HL-60/S4 (cell line): ENCODE results near the gene CCL27.
"Not testable (repeated sequence)": the region's sequence is repeated elsewhere in the genome, so short reads cannot be mapped to it uniquely, and the experiment has no call there.

Experiments
- in situ Hi-C: fragments of 300-500 bp; cut with MboI; formaldehyde crosslinking; loops from 2 replicates; pipeline ENCODE4 v1.14.3; 2022; ENCODE audit warnings: low sequenced_read_pairs

CCL27 gene

GRCh38 chr9:34651321-34651720 lies 11.1 kb downstream of the CCL27 start:
- in situ Hi-C loops, result no loop called here

- in situ Hi-C loops, result no loop called here
Observed at GRCh38 chr9:34650816-34651215, 11.6 kb downstream of the CCL27 start.

- in situ Hi-C loops, result no loop called here
Observed at GRCh38 chr9:34648673-34649072, 13.8 kb downstream of the CCL27 start.

- in situ Hi-C loops, result no loop called here
Observed at GRCh38 chr9:34647651-34648050, 14.8 kb downstream of the CCL27 start.

- in situ Hi-C loops, result no loop called here
Observed at GRCh38 chr9:34647084-34647403, 15.4 kb downstream of the CCL27 start.

GRCh38 chr9:34646211-34647083 lies 16.0 kb downstream of the CCL27 start, which contains the start of gene GALT:
TSS of gene GALT (plus strand) at chr9:34646675. CDS start at chr9:34646705, 30 bp downstream.
- in situ Hi-C loops, result no loop called here

- in situ Hi-C loops, result no loop called here
Observed at GRCh38 chr9:34644766-34645314, 17.6 kb downstream of the CCL27 start.

GRCh38 chr9:34642679-34643078 lies 19.8 kb downstream of the CCL27 start:
- in situ Hi-C loops, result no loop called here

GRCh38 chr9:34639322-34639721 lies 23.1 kb downstream of the CCL27 start:
- in situ Hi-C loops, result not testable (repeated sequence)

- in situ Hi-C loops, result no loop called here
Observed at GRCh38 chr9:34638138-34638445, 24.4 kb downstream of the CCL27 start.

- in situ Hi-C loops, result no loop called here
Observed at GRCh38 chr9:34637356-34638137, 24.9 kb downstream of the CCL27 start, which contains the start of gene SIGMAR1. TSS of gene SIGMAR1 (minus strand) at chr9:34637787. CDS start at chr9:34637697, 90 bp downstream.

GRCh38 chr9:34636791-34637355 lies 25.6 kb downstream of the CCL27 start:
- in situ Hi-C loops, result no loop called here

- in situ Hi-C loops, result no loop called here
Observed at GRCh38 chr9:34635556-34635955, 26.9 kb downstream of the CCL27 start.

- in situ Hi-C loops, result no loop called here
Observed at GRCh38 chr9:34634551-34635248, 27.8 kb downstream of the CCL27 start.

- in situ Hi-C loops, result no loop called here
Observed at GRCh38 chr9:34633851-34634550, 28.5 kb downstream of the CCL27 start.

GRCh38 chr9:34633166-34633565 lies 29.3 kb downstream of the CCL27 start:
- in situ Hi-C loops, result no loop called here

- in situ Hi-C loops, result no loop called here
Observed at GRCh38 chr9:34630402-34631154, 31.9 kb downstream of the CCL27 start.

GRCh38 chr9:34629491-34629808 lies 33.0 kb downstream of the CCL27 start:
- in situ Hi-C loops, result no loop called here

GRCh38 chr9:34628656-34629490 lies 33.6 kb downstream of the CCL27 start, which contains the start of gene ARID3C:
TSS of gene ARID3C (minus strand) at chr9:34629066. CDS start at chr9:34628014, 1,052 bp downstream.
- in situ Hi-C loops, result no loop called here
